Dendritic cell treated with granulocyte-macrophage colony-stimulating factor and Interleukin-4, amounts not matched to agents 40 ng/mL and 50 ng/mL, for 4 days (primary cell): Measurements from ENCODE around the gene TMEM161B.
"Not testable (repeated sequence)": the region's sequence is repeated elsewhere in the genome, so short reads cannot be mapped to it uniquely, and the experiment has no call there.

Experiments
- H3K27ac Mint-ChIP-seq: one replicate; pipeline ENCODE4 v1.8.0; 2022; ENCODE audit warnings: mild to moderate bottlenecking, mixed read lengths
- H3K27me3 Mint-ChIP-seq: one replicate; pipeline ENCODE4 v1.8.0; 2022; ENCODE audit warnings: mild to moderate bottlenecking, mixed read lengths
- H3K36me3 Mint-ChIP-seq: one replicate; pipeline ENCODE4 v1.8.0; 2022; ENCODE audit warnings: low read depth, mixed read lengths
- H3K4me1 Mint-ChIP-seq: one replicate; pipeline ENCODE4 v1.8.0; 2022; ENCODE audit warnings: low read depth, mixed read lengths
- H3K4me3 Mint-ChIP-seq: one replicate; pipeline ENCODE4 v1.8.0; 2022; ENCODE audit warnings: mild to moderate bottlenecking, moderate library complexity, mixed read lengths
- H3K9me3 Mint-ChIP-seq: one replicate; pipeline ENCODE4 v1.8.0; 2022; ENCODE audit warnings: mixed read lengths
- intact Hi-C: fragments of 100-400 bp; cut with micrococcal nuclease; formaldehyde crosslinking; loops from one replicate; pipeline ENCODE4 v1.15.0; 2022

The TMEM161B gene

GRCh38 chr5:88188458-88189132 is 80.0 kb downstream of the TMEM161B start:
- Mint-ChIP-seq H3K9me3 (peaks cover 55% of the 10 kb centered on the region), H3K36me3 (peaks cover 27% of the 10 kb centered on the region), H3K27me3 (no peaks in the 10 kb centered on the region), H3K4me1 (no peaks in the 10 kb centered on the region), H3K27ac (no peak overlapping the region), H3K4me3 (no peak overlapping the region)
- intact Hi-C loops = no loop called here

DNA sequence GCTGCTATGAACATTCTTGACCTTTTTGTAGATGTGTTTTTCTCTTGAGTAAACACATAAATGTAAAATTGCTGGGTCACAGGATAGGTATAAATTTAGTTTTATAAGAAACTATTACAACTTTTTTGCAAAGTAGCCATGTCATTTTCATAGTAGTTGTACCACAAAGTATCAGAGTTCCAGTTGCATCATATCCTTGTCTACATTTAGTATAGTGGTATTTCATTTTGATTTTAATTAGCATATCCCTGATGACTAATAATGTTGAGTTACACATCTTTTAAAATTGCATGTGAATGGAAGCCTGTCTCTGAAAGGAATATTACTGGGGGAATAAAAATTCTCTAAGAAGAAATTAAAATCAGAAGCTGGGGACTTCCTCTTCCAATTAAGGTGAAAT is 85.4 kb downstream of the TMEM161B start:
- Mint-ChIP-seq H3K36me3 (peaks cover 1% of the 10 kb centered on the region), H3K27me3 (no peaks in the 10 kb centered on the region), H3K27ac (no peak overlapping the region), H3K4me3 (no peak overlapping the region), H3K9me3 (peaks cover 24% of the 10 kb centered on the region), H3K4me1 (no peaks in the 10 kb centered on the region)
- intact Hi-C loops = no loop called here

- peaks cover 18% of the 10 kb centered on the region for H3K9me3 Mint-ChIP-seq
- H3K4me3 Mint-ChIP-seq, H3K36me3 Mint-ChIP-seq, H3K4me1 Mint-ChIP-seq, H3K27me3 Mint-ChIP-seq, intact Hi-C loops, H3K27ac Mint-ChIP-seq: not testable (repeated sequence)
Observed at GRCh38 chr5:88177486-88177885, 91.2 kb downstream of the TMEM161B start.

GRCh38 chr5:88172847-88173758 is 95.5 kb downstream of the TMEM161B start:
- H3K9me3 Mint-ChIP-seq = peaks cover 43% of the 10 kb centered on the region
- no peaks in the 10 kb centered on the region for H3K4me1 Mint-ChIP-seq
- H3K27ac Mint-ChIP-seq = no peak overlapping the region
- intact Hi-C loops = no loop called here
- H3K4me3 Mint-ChIP-seq = no peak overlapping the region
- no peaks in the 10 kb centered on the region for H3K36me3 Mint-ChIP-seq
- H3K27me3 Mint-ChIP-seq = no peaks in the 10 kb centered on the region

GRCh38 chr5:88159591-88159990 is 109.1 kb downstream of the TMEM161B start:
- Mint-ChIP-seq H3K9me3 (no peaks in the 10 kb centered on the region), H3K27me3 (no peaks in the 10 kb centered on the region), H3K4me3 (no peak overlapping the region), H3K27ac (no peak overlapping the region), H3K36me3 (no peaks in the 10 kb centered on the region), H3K4me1 (no peaks in the 10 kb centered on the region)
- intact Hi-C loops = no loop called here

- no peak overlapping the region for H3K4me3 Mint-ChIP-seq
- H3K27me3 Mint-ChIP-seq = no peaks in the 10 kb centered on the region
- intact Hi-C loops = no loop called here
- no peaks in the 10 kb centered on the region for H3K4me1 Mint-ChIP-seq
- no peak overlapping the region for H3K27ac Mint-ChIP-seq
- no peaks in the 10 kb centered on the region for H3K36me3 Mint-ChIP-seq
- H3K9me3 Mint-ChIP-seq = no peaks in the 10 kb centered on the region
Observed at GRCh38 chr5:88158056-88158455, 110.6 kb downstream of the TMEM161B start.

DNA sequence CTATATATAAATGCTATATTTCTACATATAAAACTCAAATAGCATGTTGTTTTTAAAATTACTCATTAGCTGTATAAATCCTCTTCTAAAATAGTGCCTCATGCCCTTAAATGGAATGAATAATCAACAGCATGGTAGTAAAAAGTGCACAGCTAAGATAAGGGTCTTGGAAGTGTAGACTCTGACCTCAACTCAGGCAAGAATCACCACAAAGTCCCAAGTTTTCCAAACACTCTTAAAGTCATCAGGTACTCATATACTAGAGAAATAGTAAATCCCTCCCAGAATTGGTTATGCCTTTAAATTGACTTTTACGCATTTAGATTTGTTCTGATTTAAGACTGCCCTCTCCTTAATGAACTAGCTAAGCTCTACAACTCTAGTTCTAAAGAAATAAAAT is 113.8 kb downstream of the TMEM161B start:
- Mint-ChIP-seq H3K27ac (no peak overlapping the region), H3K9me3 (peaks cover 12% of the 10 kb centered on the region), H3K27me3 (peaks cover 1% of the 10 kb centered on the region), H3K4me1 (no peaks in the 10 kb centered on the region), H3K4me3 (no peak overlapping the region), H3K36me3 (no peaks in the 10 kb centered on the region)
- intact Hi-C loops = no loop called here

DNA sequence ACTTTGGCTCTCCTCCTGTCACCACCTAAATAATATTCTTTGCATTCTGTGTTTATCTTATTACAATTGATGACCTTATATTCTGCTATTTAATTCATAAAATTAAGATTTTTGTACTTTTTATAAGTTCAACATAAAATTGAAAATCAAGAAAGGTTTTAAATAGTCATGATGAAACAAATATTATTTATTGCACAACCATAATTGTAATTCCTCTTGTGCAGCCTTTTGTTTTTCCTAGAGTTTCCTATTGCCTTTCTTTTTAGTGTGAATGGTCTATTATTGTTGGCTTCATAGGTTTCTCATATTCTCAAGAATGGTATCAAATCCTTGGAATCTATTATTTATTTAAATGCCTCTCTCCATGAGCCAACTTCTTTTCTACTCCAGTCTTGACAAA is 117.9 kb downstream of the TMEM161B start:
- Mint-ChIP-seq H3K9me3 (peaks cover 12% of the 10 kb centered on the region), H3K27ac (no peak overlapping the region), H3K4me3 (no peak overlapping the region), H3K36me3 (no peaks in the 10 kb centered on the region), H3K4me1 (no peaks in the 10 kb centered on the region), H3K27me3 (peaks cover 18% of the 10 kb centered on the region)
- intact Hi-C loops = no loop called here

- Mint-ChIP-seq H3K9me3 (peaks cover 3% of the 10 kb centered on the region), H3K27ac (no peak overlapping the region), H3K4me1 (no peaks in the 10 kb centered on the region), H3K4me3 (no peak overlapping the region), H3K27me3 (peaks cover 25% of the 10 kb centered on the region), H3K36me3 (no peaks in the 10 kb centered on the region)
- intact Hi-C loops = loop anchor here (5.0 kb wide), 1 partner anchor 536 kb away; no protein-coding TSS in a partner anchor
Observed at GRCh38 chr5:88145611-88146467, 122.8 kb downstream of the TMEM161B start.

DNA sequence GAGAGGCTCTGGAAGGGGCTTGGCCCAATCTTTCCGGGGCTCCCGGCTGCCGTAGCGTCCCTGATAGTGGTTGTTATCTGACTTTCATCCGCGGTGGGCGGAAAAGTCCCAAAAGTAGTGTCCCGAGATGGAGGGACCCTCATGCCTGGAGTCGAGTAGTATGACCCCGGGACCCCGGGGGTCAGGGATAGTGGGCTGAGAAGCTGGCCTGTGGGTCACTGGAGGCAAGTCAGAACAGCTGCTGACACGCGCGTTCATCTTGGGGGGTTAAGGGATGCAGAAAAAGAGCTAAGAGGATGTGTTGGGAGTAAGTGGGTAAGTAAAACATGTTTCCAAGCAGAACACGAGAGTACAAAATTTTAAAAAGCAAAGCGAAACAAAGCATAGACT is 123.4 kb downstream of the TMEM161B start:
- peaks cover 25% of the 10 kb centered on the region for H3K27me3 Mint-ChIP-seq
- no peaks in the 10 kb centered on the region for H3K9me3 Mint-ChIP-seq
- no peaks in the 10 kb centered on the region for H3K36me3 Mint-ChIP-seq
- no peaks in the 10 kb centered on the region for H3K4me1 Mint-ChIP-seq
- intact Hi-C loops = loop anchor here (5.0 kb wide), 1 partner anchor 537 kb away; no protein-coding TSS in a partner anchor
- no peak overlapping the region for H3K27ac Mint-ChIP-seq
- no peak overlapping the region for H3K4me3 Mint-ChIP-seq
